ENCODE results near the gene KLHL9.
"Not testable (repeated sequence)": the region's sequence is repeated elsewhere in the genome, so short reads cannot be mapped to it uniquely, and the experiment has no call there.

The KLHL9 gene

GRCh38 chr9:21334701-21335632, at the start of gene KLHL9:
Gene KLHL9, minus strand, starts transcription at chr9:21335404. Its CDS starts 545 bp downstream, at chr9:21334859.
- peak; percentile 33 for DNase-seq (ENCODE audit: low read depth, low spot score)
- H3K27ac ChIP-seq: peak within 1 kb of the TSS; percentile 90

- no peak for DNase-seq (ENCODE audit: low read depth, low spot score)
Measured at GRCh38 chr9:21383627-21384026, 48.4 kb upstream of the KLHL9 start.

GRCh38 chr9:21381448-21382339, 46.5 kb upstream of the KLHL9 start:
- DNase-seq (ENCODE audit: low read depth, low spot score): no peak
- no peak overlapping the region for H3K27ac ChIP-seq

More at GRCh38 chr9:21383627-21384026, 48.4 kb upstream of the KLHL9 start:
- no peak overlapping the region for H3K27ac ChIP-seq

GRCh38 chr9:21371467-21371866, 36.3 kb upstream of the KLHL9 start:
- H3K27ac ChIP-seq; DNase-seq (ENCODE audit: low read depth, low spot score): not testable (repeated sequence)

- no peak for DNase-seq (ENCODE audit: low read depth, low spot score)
- no peak within 1 kb of the TSS for H3K27ac ChIP-seq
Measured at GRCh38 chr9:21367957-21368356, 32.8 kb upstream of the KLHL9 start, which contains the start of gene IFNA13. Gene IFNA13, minus strand, starts transcription at chr9:21368057. Its CDS starts 47 bp downstream, at chr9:21368010.

GRCh38 chr9:21367169-21367568, 32.0 kb upstream of the KLHL9 start:
- not testable (repeated sequence) for DNase-seq (ENCODE audit: low read depth, low spot score); H3K27ac ChIP-seq

- DNase-seq (ENCODE audit: low read depth, low spot score): no peak
- no peak overlapping the region for H3K27ac ChIP-seq
Measured at GRCh38 chr9:21362287-21362686, 27.1 kb upstream of the KLHL9 start.

GRCh38 chr9:21357479-21358460, 22.6 kb upstream of the KLHL9 start:
- no peak overlapping the region for H3K27ac ChIP-seq
- no peak for DNase-seq (ENCODE audit: low read depth, low spot score)

- H3K27ac ChIP-seq: no peak within 1 kb of the TSS
- no peak for DNase-seq (ENCODE audit: low read depth, low spot score)
Measured at GRCh38 chr9:21350787-21351186, 15.6 kb upstream of the KLHL9 start, which contains the start of gene IFNA6. Gene IFNA6, minus strand, starts transcription at chr9:21350887. Its CDS starts 0 bp downstream, at chr9:21350887.

- DNase-seq (ENCODE audit: low read depth, low spot score): no peak
- H3K27ac ChIP-seq: no peak overlapping the region
Measured at GRCh38 chr9:21348430-21348970, 13.3 kb upstream of the KLHL9 start.

- no peak overlapping the region for H3K27ac ChIP-seq
- no peak for DNase-seq (ENCODE audit: low read depth, low spot score)
Measured at GRCh38 chr9:21340735-21341134, 5.5 kb upstream of the KLHL9 start.

- no peak for DNase-seq (ENCODE audit: low read depth, low spot score)
- no peak overlapping the region for H3K27ac ChIP-seq
Measured at GRCh38 chr9:21336457-21336856, 1.3 kb upstream of the KLHL9 start.

- no peak for DNase-seq (ENCODE audit: low read depth, low spot score)
- H3K27ac ChIP-seq: no peak overlapping the region
Measured at GRCh38 chr9:21333226-21333625, 2.0 kb downstream of the KLHL9 start.

- H3K27ac ChIP-seq: no peak overlapping the region
- no peak for DNase-seq (ENCODE audit: low read depth, low spot score)
Measured at GRCh38 chr9:21331676-21332402, 3.4 kb downstream of the KLHL9 start.

GRCh38 chr9:21326526-21327139, 8.6 kb downstream of the KLHL9 start:
- H3K27ac ChIP-seq: no peak overlapping the region
- no peak for DNase-seq (ENCODE audit: low read depth, low spot score)

- H3K27ac ChIP-seq: no peak overlapping the region
- DNase-seq (ENCODE audit: low read depth, low spot score): no peak
Measured at GRCh38 chr9:21324047-21324446, 11.2 kb downstream of the KLHL9 start.

GRCh38 chr9:21322911-21323461, 12.2 kb downstream of the KLHL9 start:
- H3K27ac ChIP-seq: no peak overlapping the region
- DNase-seq (ENCODE audit: low read depth, low spot score): no peak

- DNase-seq (ENCODE audit: low read depth, low spot score): no peak
- no peak overlapping the region for H3K27ac ChIP-seq
Measured at GRCh38 chr9:21320465-21320864, 14.7 kb downstream of the KLHL9 start.
